HG02763 (cell line): ENCODE data around the gene RDH5.

Experiments used
- ATAC-seq: cut with Tn5 transposase; IDR thresholded peaks from one replicate; pipeline ENCODE4 v1.9.1; 2021; ENCODE audit warnings: mild to moderate bottlenecking, moderate library complexity; ENCODE audit not compliant: unreplicated experiment

The RDH5 gene, protein sequence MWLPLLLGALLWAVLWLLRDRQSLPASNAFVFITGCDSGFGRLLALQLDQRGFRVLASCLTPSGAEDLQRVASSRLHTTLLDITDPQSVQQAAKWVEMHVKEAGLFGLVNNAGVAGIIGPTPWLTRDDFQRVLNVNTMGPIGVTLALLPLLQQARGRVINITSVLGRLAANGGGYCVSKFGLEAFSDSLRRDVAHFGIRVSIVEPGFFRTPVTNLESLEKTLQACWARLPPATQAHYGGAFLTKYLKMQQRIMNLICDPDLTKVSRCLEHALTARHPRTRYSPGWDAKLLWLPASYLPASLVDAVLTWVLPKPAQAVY

DNA sequence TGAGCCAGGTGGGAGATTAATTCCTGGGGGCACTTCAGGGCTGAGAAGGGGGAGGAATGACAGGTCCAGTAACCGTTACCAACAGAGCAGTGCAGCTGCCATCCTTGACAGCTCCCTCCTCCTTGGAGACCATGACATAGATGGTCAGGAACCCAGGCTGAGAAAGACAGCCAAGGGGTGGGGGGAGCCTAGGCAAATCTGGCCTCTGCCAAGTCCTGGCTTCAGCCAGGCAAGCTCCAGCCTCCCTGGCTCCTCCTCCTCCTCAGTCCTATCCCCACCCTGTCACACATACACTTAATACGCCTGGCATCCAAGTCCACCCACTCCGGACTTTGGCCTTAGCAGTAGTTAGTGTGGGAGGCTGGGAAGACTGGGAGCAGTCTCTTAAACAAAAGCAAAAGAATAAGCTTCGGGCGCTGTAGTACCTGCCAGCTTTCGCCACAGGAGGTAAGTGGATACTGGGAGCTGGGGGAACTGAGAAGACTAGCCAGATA lies at the start of gene RDH5:
Gene RDH5, plus strand, starts transcription at position 323 of the 494 bp plus-strand sequence. CDS start 792 bp downstream, outside the sequence.
- ATAC-seq: no peak

DNA sequence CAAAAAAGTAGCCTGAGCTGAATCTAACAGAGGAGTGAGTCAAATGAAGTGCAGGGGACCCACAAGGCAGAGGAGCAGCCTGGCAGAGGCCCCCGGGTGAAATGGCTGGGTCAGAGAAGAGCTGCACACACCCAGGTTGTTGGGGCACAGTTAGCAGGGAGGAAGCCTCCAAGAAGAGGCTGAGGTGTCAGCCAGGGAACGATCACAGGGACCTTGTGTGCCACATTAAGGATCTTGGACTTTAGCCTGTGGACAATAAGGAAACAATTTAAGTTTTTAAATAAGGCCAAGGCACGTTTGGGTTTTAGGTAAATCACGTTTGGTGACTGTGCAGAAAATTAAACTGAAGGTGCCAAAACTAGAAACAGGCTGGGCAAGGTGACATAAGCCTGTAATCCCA lies 48.4 kb upstream of the RDH5 start:
- ATAC-seq: no peak

DNA sequence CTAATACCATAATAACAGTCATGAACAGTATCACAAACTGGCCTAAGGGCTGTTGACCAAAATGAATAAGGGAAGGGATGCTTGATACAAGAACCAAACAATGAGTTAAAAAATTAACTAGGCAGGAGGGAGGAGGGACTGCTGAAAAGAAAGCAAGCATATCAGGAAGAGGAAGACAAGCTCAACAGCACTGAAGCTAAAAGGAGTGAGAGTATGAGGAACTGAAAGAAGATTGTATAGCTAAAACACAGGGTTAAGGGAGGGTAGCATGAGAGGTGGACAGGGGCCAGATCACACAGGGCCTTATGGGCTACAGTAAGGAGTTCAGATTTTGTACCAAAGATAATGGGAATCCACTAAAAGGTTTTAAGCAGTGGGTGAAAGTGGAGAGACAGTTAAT lies 46.6 kb upstream of the RDH5 start:
- peak; percentile 97 for ATAC-seq

DNA sequence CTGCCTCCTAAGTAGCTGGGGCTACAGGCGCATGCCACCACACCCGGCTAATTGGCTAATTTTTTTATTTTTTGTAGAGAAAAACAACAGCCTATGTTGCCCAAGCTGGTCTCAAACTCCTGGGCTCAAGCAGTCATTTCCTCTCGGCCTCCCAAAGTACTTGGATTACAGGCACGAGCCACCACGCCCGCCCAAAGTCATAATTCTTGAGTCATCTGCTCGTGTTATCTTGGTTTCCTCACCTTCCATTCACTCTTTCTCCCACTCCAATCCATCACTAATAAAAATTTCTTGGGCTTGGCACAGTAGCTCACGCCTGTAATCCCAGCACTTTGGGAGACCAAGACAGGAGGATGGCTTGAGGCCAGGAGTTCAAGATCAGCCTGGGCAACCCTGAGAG lies 44.5 kb upstream of the RDH5 start:
- no peak for ATAC-seq

DNA sequence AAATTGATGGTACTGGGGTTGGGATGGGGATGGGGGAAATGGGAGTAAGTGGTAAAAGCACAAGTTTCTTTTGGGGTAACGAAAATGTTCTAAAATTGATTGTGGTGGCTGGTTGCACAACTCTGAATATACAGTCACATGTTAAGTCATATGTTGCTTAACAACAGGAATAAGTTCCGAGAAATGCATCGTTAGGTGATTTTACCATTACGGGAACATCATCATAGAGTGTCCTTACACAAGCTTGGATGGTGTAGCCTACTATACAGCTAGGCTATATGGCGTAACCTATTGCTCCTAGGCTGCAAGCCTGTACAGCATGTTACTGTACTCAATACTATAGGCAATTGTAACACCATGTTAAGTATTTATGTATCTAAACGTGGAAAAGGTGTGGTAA lies 43.5 kb upstream of the RDH5 start:
- ATAC-seq: no peak

DNA sequence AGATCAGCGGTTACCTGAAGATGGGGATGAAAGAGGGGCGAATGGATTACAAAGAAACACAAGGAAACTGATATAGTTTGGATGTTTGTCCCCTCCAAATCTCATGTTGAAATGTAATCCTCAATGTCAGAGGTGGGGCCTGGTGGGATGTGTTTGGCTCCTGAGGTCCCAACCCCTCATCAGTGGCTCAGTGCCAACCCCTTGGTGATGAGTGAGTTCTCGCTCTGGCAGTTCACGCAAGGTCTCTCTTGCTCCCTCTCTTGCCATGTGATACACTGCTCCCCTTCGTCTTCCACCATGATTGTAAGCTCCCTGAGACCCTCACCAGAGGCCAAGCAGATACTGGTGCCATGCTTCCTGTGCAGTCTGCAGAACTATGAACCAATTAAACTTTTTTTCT lies 40.5 kb upstream of the RDH5 start:
- ATAC-seq: no peak

DNA sequence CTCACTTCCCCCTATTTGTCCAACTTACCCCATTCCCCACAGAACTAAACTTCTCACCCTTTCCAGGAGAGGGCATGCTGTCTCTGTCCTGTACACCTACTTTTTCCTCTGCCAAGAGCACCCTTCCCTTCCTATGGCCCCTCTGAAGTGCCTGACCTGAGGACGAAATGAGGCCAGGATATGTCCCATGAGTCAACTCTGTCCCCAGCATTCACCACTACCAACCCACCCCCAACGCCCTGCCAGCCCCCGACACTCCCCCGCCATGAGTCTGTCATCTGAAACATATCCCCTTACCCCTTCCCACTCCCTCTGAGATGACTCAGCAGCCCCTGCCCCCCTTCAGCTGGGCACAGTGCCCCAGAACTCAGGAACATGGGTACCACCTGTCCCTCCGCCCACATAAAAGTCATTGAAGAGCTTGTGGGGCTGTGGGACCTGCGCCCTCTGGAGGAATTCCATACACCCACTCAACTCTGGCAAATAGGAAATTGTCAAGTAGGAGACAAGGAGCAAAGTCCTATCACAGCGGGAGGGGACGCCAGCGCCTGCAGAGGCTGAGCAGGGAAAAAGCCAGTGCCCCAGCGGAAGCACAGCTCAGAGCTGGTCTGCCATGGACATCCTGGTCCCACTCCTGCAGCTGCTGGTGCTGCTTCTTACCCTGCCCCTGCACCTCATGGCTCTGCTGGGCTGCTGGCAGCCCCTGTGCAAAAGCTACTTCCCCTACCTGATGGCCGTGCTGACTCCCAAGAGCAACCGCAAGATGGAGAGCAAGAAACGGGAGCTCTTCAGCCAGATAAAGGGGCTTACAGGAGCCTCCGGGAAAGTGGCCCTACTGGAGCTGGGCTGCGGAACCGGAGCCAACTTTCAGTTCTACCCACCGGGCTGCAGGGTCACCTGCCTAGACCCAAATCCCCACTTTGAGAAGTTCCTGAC lies 38.8 kb upstream of the RDH5 start:
- no peak for ATAC-seq

DNA sequence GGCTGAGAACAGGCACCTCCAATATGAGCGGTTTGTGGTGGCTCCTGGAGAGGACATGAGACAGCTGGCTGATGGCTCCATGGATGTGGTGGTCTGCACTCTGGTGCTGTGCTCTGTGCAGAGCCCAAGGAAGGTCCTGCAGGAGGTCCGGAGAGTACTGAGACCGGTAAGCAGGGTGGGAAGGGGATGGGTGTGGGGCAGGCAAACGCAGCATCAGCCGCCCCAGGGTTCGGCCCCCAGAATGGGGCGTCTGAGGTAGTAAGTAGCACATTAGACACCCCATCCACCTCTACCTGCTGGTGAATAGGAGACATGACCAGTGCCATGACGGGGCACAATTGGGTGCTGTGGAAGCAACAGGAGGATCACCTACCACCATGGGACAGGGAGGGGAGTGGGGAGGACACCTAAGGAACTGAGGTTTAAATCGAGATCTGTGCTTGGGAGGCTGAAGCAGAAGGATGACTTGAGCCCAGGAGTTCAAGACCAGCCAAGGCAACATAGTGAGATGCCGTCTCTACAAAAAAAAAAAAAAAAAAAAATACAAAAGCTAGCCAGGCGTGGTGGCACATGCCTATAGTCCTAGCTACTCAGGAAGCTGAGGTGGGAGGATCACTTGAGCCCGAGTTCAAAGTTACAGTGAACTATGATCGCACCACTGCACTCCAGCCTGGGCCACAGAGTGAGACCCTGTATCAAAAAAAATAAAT lies 38.0 kb upstream of the RDH5 start:
- no peak for ATAC-seq

DNA sequence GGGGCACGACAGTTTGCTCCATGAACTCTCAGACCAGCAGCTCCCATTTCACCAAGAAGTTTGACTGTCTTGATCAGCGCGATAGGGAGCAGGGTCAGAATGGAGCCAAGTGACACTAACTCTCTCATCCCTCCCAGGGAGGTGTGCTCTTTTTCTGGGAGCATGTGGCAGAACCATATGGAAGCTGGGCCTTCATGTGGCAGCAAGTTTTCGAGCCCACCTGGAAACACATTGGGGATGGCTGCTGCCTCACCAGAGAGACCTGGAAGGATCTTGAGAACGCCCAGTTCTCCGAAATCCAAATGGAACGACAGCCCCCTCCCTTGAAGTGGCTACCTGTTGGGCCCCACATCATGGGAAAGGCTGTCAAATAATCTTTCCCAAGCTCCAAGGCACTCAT lies 36.5 kb upstream of the RDH5 start:
- ATAC-seq: no peak

DNA sequence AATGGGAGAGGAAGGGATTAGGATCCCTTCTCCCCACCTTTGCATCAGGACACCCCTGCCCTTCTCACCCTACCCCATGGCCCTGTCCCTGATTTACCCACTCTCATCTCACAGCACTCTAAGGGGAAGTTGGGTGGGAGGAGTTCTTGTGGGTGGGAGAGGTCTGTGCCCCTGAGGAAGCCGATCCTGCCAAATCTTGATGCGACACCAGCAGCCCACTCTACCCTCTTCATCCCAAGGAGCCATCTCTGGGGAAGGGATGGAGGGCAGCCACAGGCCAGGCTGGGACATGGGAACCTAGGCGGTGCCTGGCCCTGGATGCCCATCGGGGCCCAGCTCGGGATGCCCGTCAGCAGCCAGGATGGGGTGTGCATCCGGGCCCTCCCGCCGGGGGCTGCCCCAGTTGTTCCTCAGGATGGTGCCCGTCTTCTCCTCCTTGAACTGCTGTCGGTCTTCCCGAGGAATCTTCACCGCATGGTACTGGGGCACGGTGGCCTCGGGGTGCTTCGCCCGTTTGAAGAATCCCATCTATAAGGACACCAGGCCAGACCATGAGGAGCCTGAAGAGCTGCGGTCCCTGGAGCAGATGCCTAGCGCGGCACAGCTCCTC lies 35.3 kb upstream of the RDH5 start:
- ATAC-seq: no peak

DNA sequence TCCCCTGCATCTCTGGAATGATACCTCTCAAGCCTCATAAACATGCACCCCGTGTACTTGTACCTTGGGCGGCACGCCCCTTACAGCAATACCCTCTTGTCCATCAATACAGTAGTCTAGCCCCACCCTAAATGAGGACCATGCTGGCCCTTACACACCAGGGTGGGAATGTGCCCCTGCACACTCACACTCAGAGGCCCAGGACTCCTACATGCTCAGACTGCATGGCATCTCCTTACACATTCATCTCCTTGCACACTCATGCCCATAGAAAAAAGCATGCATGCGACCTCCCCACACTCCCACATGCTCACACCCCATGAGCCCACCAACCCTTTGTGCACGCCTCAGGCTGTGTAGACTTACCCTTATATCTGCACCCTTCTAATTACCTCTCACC lies 34.5 kb upstream of the RDH5 start:
- no peak for ATAC-seq

DNA sequence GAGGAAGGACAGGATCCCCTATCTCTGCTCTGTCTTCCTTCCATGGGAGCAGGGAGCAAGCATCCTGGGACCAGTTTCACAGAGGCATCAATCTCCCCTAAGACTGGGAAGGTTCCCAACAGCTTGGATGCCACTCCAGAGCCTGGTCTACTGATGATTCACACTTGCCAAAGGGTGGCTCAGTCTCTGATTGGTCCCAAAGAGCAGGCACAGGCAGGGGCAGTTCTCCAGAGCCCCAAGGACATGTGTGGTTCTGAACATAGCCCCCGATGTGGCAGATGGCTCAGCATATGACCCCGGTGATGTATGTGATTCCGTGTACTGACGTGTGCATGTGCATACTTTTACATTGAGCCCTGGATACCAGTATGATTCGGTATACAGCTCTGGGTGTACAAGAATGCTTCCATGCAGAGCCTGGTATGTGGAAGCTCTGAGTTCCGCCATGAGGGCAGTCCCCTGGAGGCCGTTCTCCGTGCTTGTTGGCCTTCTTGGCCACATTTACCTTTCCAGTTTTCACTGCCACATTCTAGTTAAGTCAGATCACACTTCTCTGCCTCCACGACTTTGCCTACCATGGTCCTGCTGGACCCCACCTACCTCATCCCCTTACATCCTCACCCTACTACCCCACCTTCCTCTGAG lies 33.7 kb upstream of the RDH5 start:
- ATAC-seq: no peak

DNA sequence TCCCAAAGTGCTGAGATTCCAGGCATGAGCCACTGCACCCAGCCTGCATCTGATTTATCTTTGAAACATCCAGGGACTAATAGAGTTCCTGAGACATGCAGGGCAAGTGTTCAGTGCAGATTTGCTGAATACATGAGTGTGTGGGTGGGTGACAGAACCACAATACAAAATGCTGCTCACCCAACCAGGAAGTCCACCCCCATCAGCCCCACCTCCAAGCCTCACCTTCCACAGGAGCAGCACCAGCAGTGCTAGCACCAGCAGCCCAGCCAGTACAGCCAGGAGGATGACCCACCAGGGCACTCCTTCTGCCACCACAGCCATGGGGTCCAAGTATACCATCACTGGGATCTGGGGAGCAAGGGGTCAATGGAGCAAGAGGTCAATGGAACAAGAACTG lies 32.4 kb upstream of the RDH5 start:
- ATAC-seq: no peak

DNA sequence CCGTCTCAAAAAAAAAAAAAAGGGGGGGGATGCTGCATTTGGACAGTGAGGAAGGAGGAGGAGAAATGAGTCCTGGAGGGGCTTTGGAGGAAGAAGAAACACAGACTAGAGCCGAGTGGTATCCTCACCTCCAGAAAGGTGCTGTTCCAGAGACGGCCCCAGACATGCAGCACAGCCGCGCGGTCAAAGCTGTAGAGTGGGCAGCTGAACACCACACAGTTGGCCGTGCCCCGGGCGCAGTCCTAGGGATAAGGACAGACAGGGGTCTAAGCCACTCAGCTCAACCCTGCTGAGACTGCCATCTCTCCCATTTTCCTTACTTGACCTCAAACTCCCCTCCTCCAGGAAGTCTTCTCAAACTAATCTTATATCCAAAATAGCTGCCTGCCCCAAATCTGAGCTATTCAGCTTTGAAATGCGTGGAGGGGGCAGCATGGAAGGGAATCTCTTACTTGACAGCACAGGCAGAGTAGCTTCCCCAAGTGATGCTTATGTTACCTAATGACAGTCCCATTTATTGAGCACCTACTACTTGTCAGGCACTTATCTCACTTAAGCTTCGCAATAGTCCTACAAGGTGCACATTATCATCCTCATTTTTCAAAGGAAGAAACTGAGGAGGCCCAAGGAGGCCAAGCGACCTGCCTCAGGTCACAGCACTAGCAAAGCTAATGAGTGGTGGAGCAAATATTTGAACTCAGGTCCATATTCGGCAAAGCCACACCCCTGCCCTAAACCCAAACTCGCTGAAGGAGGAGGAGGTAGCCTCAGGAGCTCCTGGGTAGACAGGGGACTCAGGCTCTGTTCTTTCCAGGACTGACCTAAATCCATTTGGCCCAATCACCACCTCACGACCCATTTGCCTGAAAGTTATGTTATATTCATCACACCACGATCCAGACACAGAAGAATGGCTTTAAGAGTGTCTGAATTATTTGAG lies 31.2 kb upstream of the RDH5 start:
- ATAC-seq: no peak

DNA sequence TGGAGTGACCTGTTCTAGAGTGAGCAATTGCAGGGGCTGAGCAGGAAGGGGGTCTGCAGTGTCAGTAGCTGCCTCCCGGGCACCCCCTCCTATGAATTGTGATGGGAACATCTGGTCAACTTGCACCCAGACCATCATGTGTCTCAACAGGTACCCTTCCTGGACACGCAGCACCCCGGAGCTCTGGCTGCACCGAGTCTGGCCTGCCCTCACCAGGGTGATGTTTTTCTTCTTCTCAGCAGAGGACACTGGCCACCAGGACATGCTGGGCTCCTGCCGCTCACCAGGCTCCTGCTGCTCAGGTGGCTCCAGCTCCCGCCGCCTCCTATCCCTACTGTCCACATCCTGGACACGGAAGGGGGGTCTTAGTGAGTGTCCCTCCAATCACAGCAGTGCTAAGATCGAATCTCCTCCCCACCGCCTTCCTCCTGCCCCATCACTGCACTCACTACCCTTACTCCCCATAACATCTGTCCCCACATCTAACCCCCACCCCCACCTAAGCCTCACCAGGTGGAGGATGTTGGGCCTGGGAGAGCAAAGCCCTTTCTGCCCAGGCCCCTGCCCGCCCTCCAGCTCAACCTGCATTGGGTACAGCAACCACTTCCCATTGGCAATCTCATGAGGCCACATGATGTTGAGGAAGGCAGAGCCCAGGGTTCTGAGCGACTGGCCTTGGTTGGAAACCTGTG lies 27.4 kb upstream of the RDH5 start:
- ATAC-seq: no peak

DNA sequence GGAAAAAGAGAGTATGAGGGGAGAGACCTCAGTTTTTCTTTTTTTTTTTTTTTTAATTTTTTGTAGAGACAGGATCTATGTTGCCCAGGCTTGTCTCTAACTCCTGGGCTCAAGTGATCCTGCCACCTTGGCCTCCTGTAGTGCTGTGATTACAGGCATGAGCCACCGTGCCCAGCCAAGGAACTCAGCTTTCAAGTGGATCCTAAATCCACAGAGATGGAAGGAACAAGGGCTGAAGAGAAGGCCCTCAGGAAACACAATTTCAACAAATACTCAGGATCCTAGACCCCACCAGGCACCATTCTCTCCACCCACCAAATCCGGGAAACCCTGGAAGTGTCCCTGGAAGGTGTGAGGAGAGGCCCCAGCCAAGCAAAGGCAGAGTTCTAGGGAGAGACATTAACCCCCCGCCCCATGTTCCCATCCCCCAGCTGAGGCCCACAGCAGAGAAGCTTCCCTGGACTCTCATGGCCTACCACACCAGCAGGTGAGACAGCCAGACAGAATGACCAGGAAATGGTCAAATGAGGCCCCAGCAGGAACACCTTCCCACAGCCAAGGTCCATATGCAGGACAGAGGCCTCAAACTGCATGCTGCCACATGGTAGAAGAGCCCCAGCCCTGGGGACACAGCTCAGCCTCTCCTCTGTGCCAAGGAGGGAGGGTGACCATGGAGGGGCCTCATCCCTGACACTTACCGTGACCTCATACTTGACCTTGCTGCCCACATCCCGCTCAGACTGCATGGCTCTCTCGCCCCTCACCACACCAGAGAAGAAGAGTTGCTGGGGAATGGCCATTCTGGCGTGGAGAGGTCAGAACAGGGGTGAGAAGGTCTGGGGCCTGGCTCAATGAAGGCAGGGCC lies 26.6 kb upstream of the RDH5 start:
- ATAC-seq: no peak

DNA sequence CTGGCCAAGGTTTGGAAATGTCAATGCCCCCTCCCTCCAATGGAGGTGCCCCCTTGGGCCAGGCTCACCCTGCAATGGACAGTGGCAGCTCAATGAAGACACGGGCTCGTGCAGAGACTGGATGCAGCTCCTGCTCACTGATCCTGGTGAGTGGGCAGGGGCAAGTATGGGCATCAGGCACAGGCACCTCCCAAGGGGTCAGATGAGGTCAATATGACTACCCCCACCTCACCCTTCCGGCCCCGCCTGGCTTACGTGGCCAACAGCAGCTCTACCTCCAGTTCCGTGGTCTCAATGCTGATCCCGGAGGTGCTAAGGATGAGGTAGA lies 26.0 kb upstream of the RDH5 start:
- no peak for ATAC-seq

DNA sequence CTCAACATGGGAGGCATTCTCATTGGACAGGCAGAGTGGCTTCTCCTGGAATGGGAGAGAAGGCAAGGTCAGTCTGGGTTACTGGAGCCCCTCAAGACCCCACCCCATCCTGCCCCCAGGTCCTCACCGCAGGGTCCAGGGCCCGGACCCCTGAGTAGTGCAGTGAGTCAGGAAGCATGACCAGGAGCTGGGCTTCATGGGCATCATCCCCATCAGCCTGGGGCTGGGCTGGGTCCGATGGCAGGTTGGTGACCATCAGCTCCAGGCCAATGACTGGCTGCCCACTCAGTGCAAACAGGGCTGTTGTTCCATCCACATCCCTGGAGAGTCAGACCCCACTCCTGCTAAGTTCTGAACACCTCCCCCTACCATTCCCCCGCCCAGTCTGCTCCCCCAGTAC lies 25.5 kb upstream of the RDH5 start:
- ATAC-seq: no peak
